SW 1271 (cell line): Measurements from ENCODE around the gene KCNH8.
"Not testable (repeated sequence)": the region's sequence is repeated elsewhere in the genome, so short reads cannot be mapped to it uniquely, and the experiment has no call there.

Experiments used
- DNase-seq, 2 experiments: peaks; one replicate each; lab custom pipeline; 2025; lab: John Stamatoyannopoulos, UW

KCNH8 gene

DNA sequence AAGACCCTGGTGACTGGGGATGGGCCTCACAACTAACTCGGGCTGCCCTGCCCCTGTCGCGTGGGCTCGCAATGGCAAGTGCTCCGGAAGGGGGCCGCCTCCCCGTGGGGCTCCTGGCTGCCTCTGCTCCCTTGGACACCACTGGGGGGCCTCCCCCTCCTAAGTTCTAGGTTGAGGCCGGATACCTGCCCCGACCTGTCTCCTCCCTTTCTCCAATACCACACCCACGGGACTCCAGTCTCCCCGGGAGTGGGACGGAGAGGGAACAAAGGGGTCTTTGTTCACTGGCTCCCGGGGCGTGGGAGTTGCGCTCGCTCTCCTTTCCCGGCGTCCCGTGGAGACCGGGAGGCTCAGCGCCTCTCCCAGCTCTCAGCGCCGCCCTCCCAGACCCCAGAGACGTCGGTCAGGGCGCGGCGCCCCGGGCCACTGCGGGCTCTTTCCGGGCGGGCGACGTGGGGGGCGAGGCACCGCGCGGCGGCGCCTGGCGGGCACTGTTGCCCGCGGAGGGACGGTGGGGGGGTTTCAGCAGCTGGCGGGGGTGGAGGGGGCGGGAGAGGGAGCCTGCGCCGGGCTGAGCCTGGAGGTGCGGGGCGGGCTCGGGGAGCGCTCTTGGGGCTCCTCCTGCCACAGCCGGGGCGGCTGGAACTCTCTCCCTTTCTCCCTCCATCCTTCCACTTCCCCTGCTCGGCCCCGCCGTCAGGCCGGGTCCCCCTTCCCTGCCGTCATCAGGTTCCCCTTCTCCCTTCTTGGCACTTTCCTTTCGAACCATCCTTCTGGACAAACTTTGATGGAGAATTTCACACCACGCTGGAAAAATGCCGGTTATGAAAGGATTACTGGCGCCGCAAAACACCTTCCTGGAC, at the start of gene KCNH8:
TSS of gene KCNH8 (plus strand) at position 606 of the 863 bp plus-strand sequence. CDS start at position 816, 210 bp downstream.
- DNase-seq = no peak

DNA sequence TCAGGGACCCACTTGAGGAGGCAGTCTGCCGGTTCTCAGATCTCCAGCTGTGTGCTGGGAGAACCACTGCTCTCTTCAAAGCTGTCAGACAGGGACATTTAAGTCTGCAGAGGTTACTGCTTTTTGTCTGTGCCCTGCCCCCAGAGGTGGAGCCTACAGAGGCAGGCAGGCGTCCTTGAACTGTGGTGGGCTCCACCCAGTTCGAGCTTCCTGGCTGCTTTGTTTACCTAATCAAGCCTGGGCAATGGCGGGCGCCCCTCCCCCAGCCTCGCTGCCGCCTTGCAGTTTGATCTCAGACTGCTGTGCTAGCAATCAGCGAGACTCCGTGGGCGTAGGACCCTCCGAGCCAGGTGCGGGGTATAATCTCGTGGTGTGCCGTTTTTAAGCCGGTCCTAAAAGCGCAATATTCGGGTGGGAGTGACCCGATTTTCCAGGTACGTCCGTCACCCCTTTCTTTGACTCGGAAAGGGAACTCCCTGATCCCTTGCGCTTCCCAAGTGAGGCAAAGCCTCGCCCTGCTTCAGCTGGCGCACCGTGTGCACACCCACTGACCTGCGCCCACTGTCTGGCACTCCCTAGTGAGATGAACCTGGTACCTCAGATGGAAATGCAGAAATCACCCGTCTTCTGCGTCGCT, 45.5 kb upstream of the KCNH8 start:
- DNase-seq = not testable (repeated sequence)

DNA sequence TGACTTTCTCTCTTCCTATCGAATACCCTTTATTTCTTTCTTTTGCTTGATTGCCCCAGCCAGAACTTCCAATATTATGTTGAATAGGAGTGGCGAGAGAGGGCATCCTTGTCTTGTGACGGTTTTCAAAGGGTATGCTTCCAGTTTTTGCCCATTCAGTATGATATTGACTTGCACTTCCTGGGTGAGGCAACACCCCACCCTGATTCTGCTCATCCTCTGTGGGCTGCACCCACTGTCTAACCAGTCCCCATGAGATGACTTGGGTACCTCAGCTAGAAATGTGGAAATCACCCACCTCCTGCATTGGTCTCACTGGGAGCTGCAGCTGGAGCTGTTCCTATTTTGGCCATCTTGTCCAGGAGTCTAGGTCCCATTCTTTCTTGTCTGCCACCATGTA, 44.8 kb upstream of the KCNH8 start:
- DNase-seq = no peak

DNA sequence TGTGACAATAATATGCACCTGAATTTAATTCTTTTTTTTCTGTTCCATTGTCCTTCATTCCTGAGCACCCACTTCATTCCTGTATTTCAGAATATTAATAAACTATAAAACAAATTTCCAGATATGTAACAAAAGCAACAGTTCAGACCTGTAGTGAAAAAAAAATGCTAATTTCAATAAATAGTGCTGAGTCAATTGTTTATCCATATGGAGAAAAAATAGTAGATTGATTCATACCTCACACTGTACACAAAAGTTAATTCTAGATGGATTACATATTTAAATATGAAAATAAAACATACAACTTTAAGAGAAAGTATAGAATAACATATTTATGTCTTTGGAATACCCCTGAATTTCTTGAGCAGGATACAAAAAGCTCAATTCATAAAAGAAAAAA, 43.9 kb upstream of the KCNH8 start:
- DNase-seq = no peak

DNA sequence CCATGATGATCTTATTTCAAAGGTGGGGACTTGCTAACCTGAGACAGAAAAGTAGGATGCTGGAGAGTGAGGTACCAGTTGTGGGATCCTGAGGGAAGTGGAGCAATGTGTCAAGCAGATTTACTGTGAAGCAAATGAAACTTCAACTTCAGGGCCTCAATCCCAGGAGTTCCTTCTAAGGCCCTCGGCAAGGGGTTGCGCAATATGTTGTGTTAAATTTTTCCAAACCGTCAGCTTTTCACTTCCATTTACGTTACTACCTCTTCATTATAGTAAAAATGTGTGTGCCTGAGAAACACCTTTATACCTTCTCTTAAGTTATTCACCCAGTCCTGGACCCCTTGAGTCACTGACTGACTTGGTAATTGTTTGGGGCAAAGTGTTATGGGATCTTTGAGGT, 42.5 kb upstream of the KCNH8 start:
- DNase-seq = no peak

DNA sequence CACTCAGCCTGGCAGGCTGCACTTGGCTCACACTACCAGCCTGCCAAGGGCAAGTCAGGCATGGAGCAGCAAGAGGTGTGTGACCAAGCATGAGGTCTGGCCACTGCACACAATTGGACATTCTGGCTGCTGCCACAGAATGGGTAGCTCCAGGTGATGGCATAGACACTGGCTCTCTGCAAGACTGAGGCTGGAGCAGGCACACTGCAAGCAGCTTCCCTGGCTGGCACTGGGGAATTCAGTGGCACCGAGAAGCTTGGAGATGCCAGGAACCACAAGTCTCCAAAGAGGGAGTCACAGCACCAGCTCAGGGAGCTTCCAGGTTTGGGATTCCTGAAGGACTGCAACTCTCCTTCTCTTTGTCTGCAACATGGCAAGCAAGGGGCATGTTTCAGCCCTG, 42.0 kb upstream of the KCNH8 start:
- DNase-seq = no peak

DNA sequence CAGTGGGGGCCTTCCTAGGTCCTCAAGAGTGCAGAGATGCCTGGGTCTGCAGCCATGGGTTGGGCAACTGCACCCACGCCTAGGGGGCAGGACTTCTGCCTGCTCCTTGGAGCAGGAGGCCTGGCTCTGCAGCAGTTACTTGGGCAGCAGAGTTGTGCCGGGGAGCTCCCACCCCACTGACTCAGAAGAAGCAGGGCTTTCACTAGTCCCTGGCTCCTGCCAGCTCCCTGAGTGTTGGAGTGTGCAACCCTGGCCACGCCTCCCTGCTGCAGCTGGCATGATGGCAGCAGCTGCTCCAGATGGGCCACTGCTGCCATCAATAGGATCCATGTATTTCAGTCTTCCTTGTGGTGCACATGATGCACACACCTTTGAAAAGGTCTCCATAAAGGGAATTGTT, 40.6 kb upstream of the KCNH8 start:
- no peak for DNase-seq

DNA sequence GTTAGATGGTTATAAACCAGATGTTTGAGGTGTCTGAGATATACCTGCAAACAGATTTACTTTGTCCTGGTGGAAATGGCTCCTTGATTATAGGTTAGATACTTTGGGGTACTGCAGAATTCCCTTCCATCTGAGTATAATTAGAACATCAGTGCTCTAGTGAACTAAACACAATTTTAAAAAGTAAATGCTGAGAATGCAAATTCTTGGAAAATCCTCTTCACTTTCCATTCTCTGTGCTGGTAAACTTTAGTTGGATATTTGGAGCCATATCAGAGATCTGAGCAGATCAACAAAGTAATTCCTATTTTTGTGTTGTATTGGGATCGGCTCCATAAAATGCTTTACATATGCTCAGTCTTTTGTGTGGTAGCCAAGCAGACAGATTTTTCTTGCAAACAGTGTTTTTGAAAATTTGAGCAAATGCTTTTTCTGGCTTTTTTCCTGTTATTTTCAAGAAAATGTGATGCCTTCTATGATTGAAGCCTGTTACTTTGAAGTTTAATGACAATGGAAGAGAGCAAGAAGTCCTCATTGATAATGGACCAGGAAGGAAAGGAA, 37.9 kb upstream of the KCNH8 start:
- DNase-seq = no peak

DNA sequence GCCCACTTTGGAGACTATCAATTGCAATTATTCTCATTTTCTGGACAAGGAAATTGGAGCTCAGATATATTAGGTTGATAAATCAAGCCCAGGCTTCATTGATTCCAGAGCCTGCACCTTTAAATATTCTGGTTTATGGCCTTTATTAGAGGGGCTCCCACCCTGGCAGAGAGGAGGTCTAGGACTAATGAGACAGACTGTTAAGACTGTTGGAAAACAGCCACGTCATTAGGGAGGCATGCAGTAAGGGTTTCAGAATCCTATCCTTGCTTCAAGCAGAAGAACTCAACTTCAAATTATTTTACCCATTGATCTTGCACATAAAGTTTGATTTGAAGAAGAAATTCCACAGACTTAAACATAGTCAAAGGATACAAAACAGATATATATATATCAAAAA, 33.8 kb upstream of the KCNH8 start:
- DNase-seq = no peak

DNA sequence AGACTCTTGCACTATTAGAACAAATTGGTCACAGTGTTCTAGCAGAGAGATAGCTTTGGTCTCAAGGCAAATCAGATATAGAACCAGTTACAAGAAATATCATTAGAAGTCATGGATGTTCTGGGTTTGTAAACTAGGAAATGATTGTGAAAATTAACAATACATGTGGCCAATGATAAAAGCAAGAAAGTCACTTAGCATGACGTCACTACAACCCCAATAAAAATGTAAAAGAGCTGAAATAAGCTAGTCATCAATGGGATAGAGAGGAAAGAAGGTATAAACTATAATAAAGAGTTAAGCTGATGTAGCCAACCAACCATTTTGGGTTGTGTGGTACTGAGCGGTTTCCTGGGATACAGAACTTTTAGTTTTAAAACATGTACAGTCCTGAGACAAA, 32.1 kb upstream of the KCNH8 start:
- no peak for DNase-seq

DNA sequence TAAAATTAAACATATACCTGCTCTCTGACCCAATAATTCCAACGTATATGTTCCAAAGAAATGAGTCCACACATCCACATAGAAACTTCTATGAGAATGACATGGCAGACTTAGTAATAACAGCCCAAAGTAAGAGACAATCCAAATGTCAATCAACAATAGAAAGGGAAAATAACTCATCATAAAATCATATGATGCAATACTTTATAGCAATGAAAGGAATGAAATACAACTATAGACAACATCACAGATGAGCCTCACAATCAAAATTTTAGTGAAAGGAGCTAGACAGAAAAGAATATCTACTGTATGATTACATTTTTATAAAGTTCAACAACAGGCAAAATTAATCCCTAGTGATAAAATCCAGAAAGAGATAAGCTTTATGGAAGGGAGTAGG, 23.6 kb upstream of the KCNH8 start:
- DNase-seq = no peak

DNA sequence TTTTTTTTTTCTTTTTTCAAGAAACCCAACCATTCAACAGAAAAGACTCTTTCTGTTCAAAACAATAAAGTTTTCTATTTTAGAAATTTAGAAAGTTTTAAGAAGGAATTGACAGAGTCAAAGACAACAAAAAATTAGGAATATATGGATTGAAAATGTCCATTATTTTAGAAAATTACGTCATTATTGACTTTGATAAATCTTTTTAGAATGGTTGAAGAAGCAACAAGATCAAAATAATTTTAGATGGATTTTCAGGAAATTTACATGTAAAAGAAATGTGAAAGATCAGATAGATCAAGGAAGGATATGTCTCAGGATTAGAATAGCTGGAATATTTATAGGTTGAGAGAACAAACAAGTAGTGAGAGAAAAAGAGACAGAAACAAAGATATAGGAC, 8.4 kb upstream of the KCNH8 start:
- no peak for DNase-seq

DNA sequence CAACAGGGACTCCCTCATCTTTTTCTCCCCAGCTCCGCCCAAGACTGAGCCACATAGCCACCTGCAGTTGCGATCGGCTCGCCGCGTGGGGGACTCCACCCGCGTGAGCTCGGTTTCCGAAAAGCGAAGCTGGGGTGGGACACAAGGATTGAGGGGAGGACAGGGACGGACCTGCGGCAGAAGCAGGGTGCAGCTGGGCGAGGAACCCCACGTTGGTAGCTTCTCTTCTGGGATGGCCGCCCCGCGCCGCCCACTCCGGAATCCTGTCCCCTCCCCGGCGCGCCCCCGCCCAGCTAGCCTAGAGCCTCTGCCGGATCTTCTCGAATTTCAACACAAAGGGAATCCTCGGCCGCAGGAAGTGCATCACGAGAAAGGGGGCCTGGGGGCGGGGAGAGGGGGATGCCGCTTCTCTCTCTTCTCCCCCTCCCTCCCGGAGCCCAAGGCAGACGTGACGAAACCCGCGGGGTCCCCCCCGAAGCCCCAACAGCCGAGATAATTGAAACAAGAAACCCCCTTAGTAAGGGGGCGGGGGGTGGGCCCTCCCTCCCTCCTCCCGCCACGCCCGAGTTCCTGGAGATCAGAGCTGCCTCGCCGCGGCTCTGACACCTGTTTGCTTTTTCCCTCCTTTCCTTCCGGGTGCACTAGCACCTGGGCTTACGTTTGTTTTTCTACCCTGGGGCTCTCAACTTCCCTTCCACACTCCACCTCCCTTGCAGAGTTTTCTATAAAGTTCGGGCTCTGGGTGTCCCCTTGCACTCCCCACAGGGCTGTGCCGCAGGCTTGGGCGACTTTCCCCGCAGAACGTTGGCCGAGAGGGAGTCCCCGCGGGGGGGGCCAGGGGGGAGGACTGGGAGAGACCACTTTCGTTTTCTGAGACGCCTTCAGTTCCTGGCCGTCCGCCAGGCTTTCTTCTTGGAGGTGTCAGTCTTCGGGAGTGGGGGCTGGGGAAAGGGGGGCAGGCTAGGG, 1.3 kb upstream of the KCNH8 start:
- peak; percentile 71 to 76 for DNase-seq

DNA sequence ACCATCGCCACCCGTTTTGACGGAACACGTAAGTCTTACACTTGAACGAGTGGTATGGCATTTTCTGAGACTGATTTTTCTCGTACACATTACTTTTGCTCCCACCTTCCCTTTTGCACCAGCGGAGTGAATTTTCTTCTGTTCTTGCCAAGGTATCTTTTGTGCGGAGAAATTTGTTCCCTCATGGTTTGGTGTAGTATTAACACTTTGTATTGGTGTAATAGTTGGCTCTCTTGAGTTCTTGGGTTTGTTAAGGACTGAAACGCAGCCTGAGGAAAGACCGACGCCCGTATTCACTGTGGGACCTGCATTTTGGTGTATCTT, 420 bp downstream of the KCNH8 start:
- no peak for DNase-seq

DNA sequence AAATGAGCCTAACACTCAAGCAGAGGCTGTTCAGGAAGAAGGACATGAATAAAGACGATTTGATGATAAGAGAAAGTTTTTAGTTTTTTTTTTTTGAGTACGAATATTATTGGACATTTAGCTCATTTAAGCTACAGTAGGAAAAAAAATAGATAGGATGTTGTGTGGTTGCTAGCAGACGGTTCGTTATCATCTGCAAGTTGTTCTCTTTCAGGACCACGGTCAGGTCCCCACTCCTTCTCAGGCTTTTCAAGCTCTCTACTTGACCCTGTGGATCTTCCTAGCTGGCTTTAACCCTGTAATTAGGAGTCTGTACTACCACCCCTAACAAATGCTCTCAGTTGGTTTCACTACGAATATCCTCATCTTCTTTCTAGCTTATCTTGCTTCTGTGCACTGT, 1.1 kb downstream of the KCNH8 start:
- no peak for DNase-seq

DNA sequence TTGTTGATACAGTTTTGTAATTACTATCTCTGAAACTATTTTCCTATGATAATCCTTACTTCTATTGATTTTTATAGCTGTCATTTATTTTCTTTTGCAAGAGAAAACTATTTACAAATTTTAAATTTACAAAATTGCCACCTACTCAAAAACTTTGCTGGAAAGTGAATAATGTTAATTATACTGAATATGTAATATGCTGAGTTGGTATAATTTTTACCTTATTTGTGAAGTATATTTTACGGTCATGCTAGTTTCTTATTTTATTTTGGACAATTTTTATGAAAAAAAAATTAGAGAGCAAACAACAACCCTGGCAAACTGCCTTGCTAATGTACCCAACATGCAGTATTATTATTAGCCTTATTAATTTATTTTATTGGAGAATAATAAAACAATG, 2.9 kb downstream of the KCNH8 start:
- no peak for DNase-seq

DNA sequence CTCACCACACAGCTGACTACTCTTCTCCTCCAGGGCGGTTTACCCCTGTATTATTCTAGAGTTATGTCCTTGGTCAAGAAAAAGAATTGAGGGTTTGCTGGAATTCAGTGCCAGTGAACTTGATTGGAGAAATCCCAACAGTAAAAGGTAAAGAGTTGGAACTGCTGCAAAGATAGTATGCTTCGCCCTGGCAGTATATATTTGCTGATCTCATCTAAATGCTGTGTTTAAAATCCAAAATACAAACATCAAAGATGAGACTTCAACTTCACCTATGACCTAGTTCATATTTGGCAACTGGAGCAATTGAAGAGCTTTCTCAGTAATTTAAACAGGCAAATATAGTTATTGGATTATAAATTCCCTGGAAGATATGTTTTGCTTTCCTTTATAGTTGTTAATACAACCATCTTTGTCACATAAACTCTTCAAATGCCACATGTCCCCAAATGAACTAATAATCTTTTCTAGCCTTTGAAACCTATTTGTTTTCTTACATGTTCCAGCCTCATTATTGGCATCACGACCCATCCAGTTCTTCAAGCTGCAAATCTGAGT, 6.5 kb downstream of the KCNH8 start:
- no peak for DNase-seq

DNA sequence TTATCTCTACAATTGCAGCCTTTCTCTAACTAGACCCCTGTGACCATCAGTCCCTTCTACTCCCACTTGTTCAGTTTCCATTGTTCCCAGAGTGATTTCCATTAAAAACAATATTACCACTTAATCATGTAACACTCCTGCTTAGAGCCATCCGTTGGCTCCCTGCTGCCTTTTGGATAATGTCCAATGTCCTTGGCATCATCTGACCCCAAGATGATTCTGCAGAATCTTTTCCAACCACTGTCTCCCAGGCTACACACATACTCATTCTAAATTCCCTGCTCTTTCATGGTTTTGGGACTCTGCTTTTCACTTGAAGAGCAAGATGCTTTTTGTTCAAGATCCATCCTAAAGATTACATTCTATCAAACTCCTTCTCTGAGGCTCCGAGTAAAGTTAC, 7.1 kb downstream of the KCNH8 start:
- DNase-seq = no peak

DNA sequence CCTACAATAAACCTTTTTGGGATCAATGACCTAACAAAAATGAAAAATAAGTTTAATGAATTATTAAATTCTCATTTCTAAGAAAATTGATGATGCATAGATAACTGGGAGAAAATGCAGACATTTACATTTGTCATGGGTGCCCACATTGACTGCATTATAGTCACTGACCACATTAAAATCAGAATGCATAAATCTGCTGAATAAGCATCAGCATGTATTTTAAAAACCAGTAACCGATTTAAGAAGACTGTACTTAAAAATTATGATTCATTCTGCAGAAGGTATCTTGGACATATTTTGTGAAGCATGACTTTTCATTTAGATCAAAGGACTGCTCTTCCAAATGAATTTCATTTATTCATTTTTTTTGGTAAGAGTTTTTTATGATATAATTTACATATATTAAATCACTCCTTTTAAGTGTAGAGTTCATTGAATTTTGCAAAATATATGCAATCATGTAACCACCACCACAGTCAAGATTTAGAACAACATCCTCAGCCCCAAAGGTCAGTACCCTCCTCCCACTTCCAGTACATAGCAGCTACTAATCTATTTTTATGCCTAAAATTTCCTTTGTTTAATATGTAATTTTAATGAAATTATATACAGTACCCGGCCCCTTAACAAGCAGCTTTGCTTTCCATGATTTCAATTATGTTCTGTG, 11.8 kb downstream of the KCNH8 start:
- no peak for DNase-seq

DNA sequence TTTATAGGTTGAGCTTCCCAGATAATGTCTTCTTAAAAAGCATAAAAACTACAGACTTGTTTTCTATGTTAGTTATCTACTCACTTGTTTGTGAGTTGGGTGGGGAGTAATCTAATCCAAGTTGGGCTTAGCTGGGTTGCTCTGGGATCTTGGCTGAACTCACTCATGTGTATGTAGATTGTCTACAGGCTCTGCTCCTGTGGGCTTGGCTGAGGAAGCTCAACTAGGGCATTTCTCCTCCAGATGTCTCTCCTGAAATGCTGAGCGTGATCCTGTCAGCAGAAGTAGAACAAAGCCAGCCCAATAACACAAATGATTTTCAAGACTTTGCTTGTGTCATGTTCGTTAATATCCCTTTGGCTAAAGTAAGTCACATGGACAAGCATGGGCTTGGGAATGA, 17.3 kb downstream of the KCNH8 start:
- DNase-seq = no peak

DNA sequence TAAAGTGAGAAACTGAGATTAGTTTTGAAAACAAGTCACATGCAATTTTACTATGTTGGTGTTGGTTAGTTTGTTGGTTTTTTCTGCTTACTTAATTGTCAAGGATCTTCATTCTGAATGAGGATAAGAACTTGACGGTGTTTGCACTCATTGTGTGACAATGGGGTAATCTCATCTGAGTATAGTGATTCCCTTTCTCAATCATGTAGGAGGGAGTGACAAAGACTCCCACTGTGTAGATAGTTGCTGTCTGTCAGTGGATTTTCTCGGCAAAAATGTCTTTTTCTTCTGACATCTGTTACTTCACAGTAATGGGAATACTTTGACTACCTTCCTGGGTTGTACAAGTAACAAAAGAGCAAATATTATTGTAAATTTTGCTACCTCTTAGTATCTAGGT, 23.5 kb downstream of the KCNH8 start:
- no peak for DNase-seq
